Subcutaneous adipose tissue (tissue), 4 donors: ENCODE results near the gene SMIM10L2A. TPM values are rescaled to one million over a fixed set of nuclear protein-coding genes. Genes with fewer than 3 reads are reported as not detected.

Experiments
- total RNA-seq, 4 donors: library from RNA; depleted of rRNA; stranded (reverse); fragments of >200 nt; gene quantifications; one replicate each; pipeline ENCODE4 v1.1.0, GENCODE V29; 2016
- TF ChIP-seq, protein P1 (sequence below): fragments of 450-650 bp; IDR thresholded peaks from one replicate; pipeline ENCODE4 v1.5.1; 2016; ENCODE audit warnings: low read depth, mild to moderate bottlenecking, control low read depth, antibody characterized with exemption, moderate library complexity

Gene SMIM10L2A
- total RNA-seq, 4 donors from 2014 or later = 0.33 to 1.1 (median 0.48) TPM

DNA sequence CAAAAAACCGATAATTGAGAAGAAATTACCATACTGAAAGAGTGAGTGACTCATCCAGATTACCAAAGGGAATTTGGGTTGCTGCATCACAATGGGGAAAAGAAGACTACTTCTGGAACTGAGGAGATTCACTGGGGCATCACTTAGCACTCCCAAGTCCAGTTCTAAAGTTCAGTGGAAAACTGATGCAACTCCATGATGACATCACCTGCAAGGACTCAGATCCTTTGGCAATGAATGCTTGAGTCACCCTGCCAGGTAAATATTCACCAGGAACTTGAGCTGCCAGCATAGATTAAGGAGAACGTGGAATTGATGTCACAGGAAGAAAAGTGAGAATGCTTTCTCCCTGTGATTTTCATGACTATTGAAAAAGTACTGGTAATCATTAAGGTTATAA lies 32.0 kb upstream of the SMIM10L2A start:
- TF ChIP-seq, protein P1, sequence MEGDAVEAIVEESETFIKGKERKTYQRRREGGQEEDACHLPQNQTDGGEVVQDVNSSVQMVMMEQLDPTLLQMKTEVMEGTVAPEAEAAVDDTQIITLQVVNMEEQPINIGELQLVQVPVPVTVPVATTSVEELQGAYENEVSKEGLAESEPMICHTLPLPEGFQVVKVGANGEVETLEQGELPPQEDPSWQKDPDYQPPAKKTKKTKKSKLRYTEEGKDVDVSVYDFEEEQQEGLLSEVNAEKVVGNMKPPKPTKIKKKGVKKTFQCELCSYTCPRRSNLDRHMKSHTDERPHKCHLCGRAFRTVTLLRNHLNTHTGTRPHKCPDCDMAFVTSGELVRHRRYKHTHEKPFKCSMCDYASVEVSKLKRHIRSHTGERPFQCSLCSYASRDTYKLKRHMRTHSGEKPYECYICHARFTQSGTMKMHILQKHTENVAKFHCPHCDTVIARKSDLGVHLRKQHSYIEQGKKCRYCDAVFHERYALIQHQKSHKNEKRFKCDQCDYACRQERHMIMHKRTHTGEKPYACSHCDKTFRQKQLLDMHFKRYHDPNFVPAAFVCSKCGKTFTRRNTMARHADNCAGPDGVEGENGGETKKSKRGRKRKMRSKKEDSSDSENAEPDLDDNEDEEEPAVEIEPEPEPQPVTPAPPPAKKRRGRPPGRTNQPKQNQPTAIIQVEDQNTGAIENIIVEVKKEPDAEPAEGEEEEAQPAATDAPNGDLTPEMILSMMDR = no peak

DNA sequence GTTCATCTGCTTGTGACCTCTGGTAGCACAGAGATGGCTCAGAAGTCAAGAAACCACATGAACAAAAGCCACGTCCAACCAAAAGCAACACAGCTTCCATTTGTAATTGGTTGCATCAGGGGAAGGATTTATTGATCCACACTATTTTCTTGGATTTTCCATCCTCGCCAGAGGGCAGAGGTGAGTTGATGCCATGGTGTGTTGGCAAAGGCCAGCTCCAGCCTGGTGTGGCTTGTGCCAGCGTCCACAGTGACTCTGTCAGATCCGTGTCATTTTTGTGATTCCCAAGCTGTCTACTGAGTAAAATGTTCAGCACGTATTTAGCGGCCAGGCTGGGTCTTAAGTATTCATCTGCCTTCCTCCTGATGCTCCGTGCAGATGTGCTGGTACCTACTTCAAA lies 30.0 kb upstream of the SMIM10L2A start:
- TF ChIP-seq, protein P1 = no peak

GRCh38 chrX:135393051-135393450 lies 28.7 kb upstream of the SMIM10L2A start:
- TF ChIP-seq, protein P1 = no peak

DNA sequence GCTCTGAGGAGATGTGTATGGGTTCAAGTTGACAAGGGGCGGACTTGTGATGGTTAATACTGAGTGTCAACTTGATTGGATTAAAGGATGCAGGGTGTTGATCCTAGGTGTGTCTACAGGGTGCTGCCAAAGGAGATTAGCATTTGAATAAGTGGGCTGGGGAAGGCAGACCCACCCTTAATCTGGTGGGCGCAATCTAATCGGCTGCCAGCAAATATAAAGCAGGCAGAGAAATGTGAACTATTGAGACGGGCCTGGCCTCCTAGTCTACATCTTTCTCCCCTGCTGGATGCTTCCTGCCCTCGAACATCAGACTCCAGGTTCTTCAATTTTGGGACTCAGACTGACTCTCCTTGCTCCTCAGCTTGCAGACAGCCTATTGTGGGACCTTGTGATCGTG lies 26.7 kb upstream of the SMIM10L2A start:
- TF ChIP-seq, protein P1 = no peak

DNA sequence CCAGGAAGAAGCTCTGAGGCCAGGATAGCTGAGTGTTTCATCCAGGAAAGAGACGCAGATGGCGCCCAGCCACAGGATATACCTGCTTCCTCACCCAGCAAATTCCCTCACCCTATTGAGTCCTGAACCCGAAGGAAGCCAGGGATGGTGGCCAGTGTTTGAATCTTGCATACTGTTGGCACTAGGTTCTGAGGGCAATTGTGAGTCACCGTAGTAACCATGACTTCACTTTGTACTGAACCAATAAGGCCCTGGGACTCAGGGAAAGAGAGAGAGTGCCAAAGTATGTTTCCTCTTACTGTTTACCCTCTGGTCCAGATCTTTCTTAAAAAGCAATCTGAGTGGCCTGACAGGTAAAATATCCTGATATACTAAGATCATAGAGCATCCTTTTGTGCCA lies 25.6 kb upstream of the SMIM10L2A start:
- TF ChIP-seq, protein P1 = no peak

DNA sequence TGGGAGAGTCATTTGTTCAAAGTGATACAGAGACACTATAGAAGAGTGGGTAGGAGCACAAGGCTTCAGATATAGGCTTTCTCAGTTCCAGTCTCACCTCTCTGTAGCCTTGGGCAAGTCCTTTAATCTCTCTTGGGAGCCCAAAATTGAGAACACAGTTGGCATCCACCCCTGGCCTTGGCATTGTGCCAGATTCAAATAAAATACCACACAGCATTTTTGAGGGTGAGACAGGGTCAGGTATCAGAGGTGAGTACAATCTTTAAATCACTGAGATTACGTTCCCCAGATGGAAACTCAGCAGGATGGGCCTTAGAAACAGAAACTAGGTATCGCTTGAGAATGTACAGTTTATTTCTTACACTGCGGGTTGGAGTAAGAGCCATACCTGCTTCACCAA lies 25.2 kb upstream of the SMIM10L2A start:
- TF ChIP-seq, protein P1 = no peak

GRCh38 chrX:135397652-135398051 lies 24.1 kb upstream of the SMIM10L2A start:
- TF ChIP-seq, protein P1 = no peak
